ENCODE measurements around the gene UPK1A.

- no peak for TF ChIP-seq TAF1 (IDR thresholded peaks at IDR 0.05; ENCODE audit: low read depth)
- no peak for TF ChIP-seq EGR1 (IDR thresholded peaks at IDR 0.05)
- TF ChIP-seq CEBPB (IDR thresholded peaks at IDR 0.05), result no peak
- no peak for TF ChIP-seq MAX (IDR thresholded peaks at IDR 0.05)
- TF ChIP-seq CREB1 (IDR thresholded peaks at IDR 0.05; ENCODE audit: low read depth), result no peak
- no peak for TF ChIP-seq REST (IDR thresholded peaks at IDR 0.05; ENCODE audit: low read depth)
- TF ChIP-seq EP300 (IDR thresholded peaks at IDR 0.05; ENCODE audit: borderline replicate concordance), result no peak
- TF ChIP-seq YY1 (IDR thresholded peaks at IDR 0.05; ENCODE audit: low read depth), result no peak
- TF ChIP-seq TCF12 (IDR thresholded peaks at IDR 0.05; ENCODE audit: low read depth), result no peak
- TF ChIP-seq RAD21 (IDR thresholded peaks at IDR 0.05; ENCODE audit: low read depth), result no peak
- TF ChIP-seq FOXM1 (IDR thresholded peaks at IDR 0.05; ENCODE audit: borderline replicate concordance, low read depth), result no peak
- TF ChIP-seq ZBTB7A (IDR thresholded peaks at IDR 0.05; ENCODE audit: low read depth), result no peak
- no peak for TF ChIP-seq TEAD4 (IDR thresholded peaks at IDR 0.05)
These were observed 3.7 kb downstream of the UPK1A start for GRCh38 chr19:35669974-35670373.

Measured in Ishikawa (cell line).